ENCODE data around the gene APOBEC3G. TPM values are rescaled to one million over a fixed set of nuclear protein-coding genes. Genes with fewer than 3 reads are reported as not detected.

APOBEC3G gene
- total and polyA plus RNA-seq, 2 of the 13 experiments (the other 11 are each of a cell fraction or from before 2014, with no cell fraction given): 3.2 to 4.1 TPM

- FAIRE-seq: no peak
- POLR2A ChIA-PET: no interaction called here
- Histone ChIP-seq H3K79me2 (ENCODE audit: insufficient read depth, low read length) (no peaks in the 10 kb centered on the region), H3K27me3 (ENCODE audit: control insufficient read depth in 1 of 2, insufficient read depth in 2 of 2, low read length in 2 of 2) (0 out of 5 replicates have a peak, but pooled peaks cover 0 to 2% of the 10 kb centered on the region in 2 experiments), H3K4me1 (ENCODE audit: insufficient read depth, low read length) (peaks cover 39% of the 10 kb centered on the region), H3K27ac (ENCODE audit: extremely low read length, insufficient read depth, low read length) (no peak overlapping the region), H3K9me3 (ENCODE audit: low read length) (no peaks in the 10 kb centered on the region), H4K20me1 (ENCODE audit: insufficient read depth, low read length) (no peaks in the 10 kb centered on the region), H3K4me3 (replicated peaks in 1 of 3; ENCODE audit: insufficient read depth in 1 of 3, low read depth in 2 of 3, low read length in 3 of 3) (no peak overlapping the region), H3K4me2 (ENCODE audit: low read depth, low read length) (peak overlapping the region; percentile 28), H2AFZ (ENCODE audit: low read length) (no peak overlapping the region), H3K9ac (ENCODE audit: insufficient read depth, low read depth, low read length) (no peak overlapping the region), H3K36me3 (replicated peaks in 1 of 2; ENCODE audit: control insufficient read depth in 1 of 2, insufficient read depth in 2 of 2, low read length in 2 of 2) (no peaks in the 10 kb centered on the region)
- in situ Hi-C loops (cut with HindIII; ENCODE audit: extremely low pct_ligation_motif_present, low pct_unique_long_range_greater_than_20kb) (loop anchor here (10.0 kb wide), 1 partner anchor 254 kb away; the partner anchor contains the start of gene CBX6), intact Hi-C loops (cut with micrococcal nuclease; ENCODE audit: unreplicated experiment) (no loop called here)
- peak; percentile 38 for DNase-seq (ENCODE audit: low spot score)
- whole genome bisulfite sequencing (ENCODE audit: low lambda C conversion rate): 19% methylated on average over 4 of the region's 4 CpGs
- ATAC-seq: no peak
- CTCF ChIA-PET (ENCODE audit: low intra/inter-chr PET ratio, low total read pairs): no interaction called here
- BruUV-seq (replicated peaks): no TSS peak
- TF ChIP-seq ZNF841 (CRISPR knock-in tag; IDR thresholded peaks at IDR 0.05; ENCODE audit: borderline replicate concordance) (no peak), ZNF574 (CRISPR knock-in tag; IDR thresholded peaks at IDR 0.05) (no peak), ZNF777 (CRISPR knock-in tag; IDR thresholded peaks at IDR 0.05) (no peak), HNF4A (CRISPR knock-in tag; IDR thresholded peaks at IDR 0.05) (peak; percentile 70), ZNF7 (CRISPR knock-in tag; IDR thresholded peaks at IDR 0.05) (no peak), BCL6 (CRISPR knock-in tag; IDR thresholded peaks at IDR 0.05) (no peak), NR2F1 (CRISPR knock-in tag; IDR thresholded peaks at IDR 0.05) (peak; percentile 37 to 59; a peak in 1 of 4 replicates), THRA (CRISPR knock-in tag; IDR thresholded peaks at IDR 0.05; ENCODE audit: borderline replicate concordance) (no peak), MYC (CRISPR knock-in tag; IDR thresholded peaks at IDR 0.05; ENCODE audit: borderline replicate concordance) (no peak), PRDM10 (CRISPR knock-in tag; IDR thresholded peaks at IDR 0.05; ENCODE audit: low read depth) (no peak), NRL (CRISPR knock-in tag; IDR thresholded peaks at IDR 0.05; ENCODE audit: borderline replicate concordance) (no peak), ETV5 (CRISPR knock-in tag; IDR thresholded peaks at IDR 0.05; ENCODE audit: borderline replicate concordance) (peak; percentile 19; the same call in 1 of the 2 replicates), ZNF703 (CRISPR knock-in tag; IDR thresholded peaks at IDR 0.05; ENCODE audit: borderline replicate concordance) (no peak), TFDP1 (CRISPR knock-in tag; IDR thresholded peaks at IDR 0.05; ENCODE audit: borderline replicate concordance) (no peak), ZNF30 (CRISPR knock-in tag; IDR thresholded peaks at IDR 0.05) (no peak), SP1 (IDR thresholded peaks at IDR 0.05) (no peak), SP1 (CRISPR knock-in tag; IDR thresholded peaks at IDR 0.05) (no peak)
Measured at GRCh38 chr22:39129081-39129480, 52.0 kb downstream of the APOBEC3G start.

Measured in HepG2 (cell line).